GM23338 (cell line): ENCODE measurements around the gene B4GALT6.

Source experiments
- CTCF ChIP-seq, 2 experiments: fragments of 200-600 bp in 1 of 2; sonication (generic) in 1 of 2; conservative IDR thresholded peaks; 2 replicates each; pipeline versions ENCODE4 v1.5.1 to v1.6.1; 2016 to 2017; ENCODE audit warnings: antibody characterized with exemption in 2 of 2, low read depth in 2 of 2, mild to moderate bottlenecking in 2 of 2, moderate library complexity in 1 of 2
- JUNB ChIP-seq: IDR thresholded peaks from one replicate; pipeline ENCODE4 v1.6.1; 2016; ENCODE audit warnings: antibody characterized with exemption; ENCODE audit not compliant: unreplicated experiment

GRCh38 chr18:31646332-31647126 lies 37.9 kb downstream of the B4GALT6 start:
- TF ChIP-seq CTCF (conservative IDR thresholded peaks at IDR 0.05; ENCODE audit: low read depth in 2 of 2) (peak; percentile 31 to 36; a peak in 3 of 4 replicates), JUNB (no peak)
